GM12878 (cell line): ENCODE measurements around the gene PTPRU. TPM values are rescaled to one million over a fixed set of nuclear protein-coding genes. Genes with fewer than 3 reads are reported as not detected.

Experiments used
- CBFB ChIP-seq: IDR thresholded peaks from 2 replicates; pipeline ENCODE4 v1.6.1; 2016; ENCODE audit warnings: antibody characterized with exemption, low read depth
- CHD1 ChIP-seq: IDR thresholded peaks from 2 replicates; pipeline ENCODE4 v1.6.1; 2012; ENCODE audit warnings: low read depth, low read length, improper control_type of control experiment
- EGR1 ChIP-seq, 2 experiments: IDR thresholded peaks; 1 replicate in 1 of 2; 2 replicates in 1 of 2; pipeline ENCODE4 v1.6.1; 2011 to 2012; ENCODE audit warnings: low read depth in 2 of 2, low read length in 2 of 2, borderline replicate concordance in 1 of 2, mild to moderate bottlenecking in 1 of 2, moderate library complexity in 1 of 2
- ETV6 ChIP-seq, 2 experiments: fragments of 450-650 bp in 1 of 2; IDR thresholded peaks in 1 of 2; conservative IDR thresholded peaks in 1 of 2; 2 replicates each; pipeline ENCODE4 v1.6.1; 2014; ENCODE audit warnings: antibody characterized with exemption in 1 of 2, borderline replicate concordance in 1 of 2, low read depth in 1 of 2, mild to moderate bottlenecking in 1 of 2, moderate library complexity in 1 of 2
- GABPA ChIP-seq: IDR thresholded peaks from 2 replicates; pipeline ENCODE4 v1.6.1; 2014; ENCODE audit warnings: antibody characterized with exemption, low read depth, mild to moderate bottlenecking, inconsistent platforms
- GATAD2B ChIP-seq: fragments of 450-650 bp; conservative IDR thresholded peaks from 2 replicates; pipeline ENCODE4 v1.6.1; 2017; ENCODE audit warnings: low read depth, mild to moderate bottlenecking, moderate library complexity
- HCFC1 ChIP-seq: fragments of 150-350 bp; IDR thresholded peaks from 2 replicates; pipeline ENCODE4 v1.6.1; 2014; ENCODE audit warnings: low read length
- HDAC6 ChIP-seq: fragments of 200-600 bp; sonication (generic); IDR thresholded peaks from one replicate; pipeline ENCODE4 v1.8.0; 2017; ENCODE audit warnings: antibody characterized with exemption; ENCODE audit not compliant: unreplicated experiment
- JUND ChIP-seq: IDR thresholded peaks from 2 replicates; pipeline ENCODE4 v1.6.1; 2012; ENCODE audit warnings: low read depth, mild to moderate bottlenecking, low read length, improper control_type of control experiment, moderate library complexity
- NR2F1 ChIP-seq: fragments of 450-650 bp; conservative IDR thresholded peaks from 2 replicates; pipeline ENCODE4 v1.6.1; 2017; ENCODE audit warnings: mild to moderate bottlenecking
- PAX8 ChIP-seq: fragments of 450-650 bp; IDR thresholded peaks from 2 replicates; pipeline ENCODE4 v1.6.1; 2017; ENCODE audit warnings: mild to moderate bottlenecking, moderate library complexity
- RCOR1 ChIP-seq: conservative IDR thresholded peaks from 2 replicates; pipeline ENCODE4 v1.6.1; 2012; ENCODE audit warnings: low read depth, low read length, improper control_type of control experiment
- RELA ChIP-seq: fragments of 450-650 bp; IDR thresholded peaks from 2 replicates; pipeline ENCODE4 v1.8.0; 2014; ENCODE audit warnings: borderline replicate concordance; ENCODE audit not compliant: partially characterized antibody
- RUNX3 ChIP-seq: IDR thresholded peaks from 2 replicates; pipeline ENCODE4 v1.6.1; 2012; ENCODE audit warnings: low read length, inconsistent platforms
- SIN3A ChIP-seq: IDR thresholded peaks from 2 replicates; pipeline ENCODE4 v1.6.1; 2012; ENCODE audit warnings: low read depth, low read length, improper control_type of control experiment
- SREBF2 ChIP-seq: IDR thresholded peaks from 2 replicates; pipeline ENCODE4 v1.6.1; 2012; ENCODE audit warnings: mild to moderate bottlenecking, low read length
- TARDBP ChIP-seq: IDR thresholded peaks from 2 replicates; pipeline ENCODE4 v1.6.1; 2016; ENCODE audit warnings: borderline replicate concordance
- TCF7 ChIP-seq: IDR thresholded peaks from 2 replicates; pipeline ENCODE4 v1.6.1; 2014; ENCODE audit warnings: antibody characterized with exemption, borderline replicate concordance
- ZBTB11 ChIP-seq: fragments of 450-650 bp; formaldehyde crosslinking; IDR thresholded peaks from 2 replicates; pipeline ENCODE4 v1.5.0; 2022; ENCODE audit warnings: mild to moderate bottlenecking, missing genetic modification characterization
- ZNF217 ChIP-seq: fragments of 450-650 bp; IDR thresholded peaks from 2 replicates; pipeline ENCODE4 v1.6.1; 2017; ENCODE audit warnings: antibody characterized with exemption, mild to moderate bottlenecking
- ZNF622 ChIP-seq: fragments of 450-650 bp; IDR thresholded peaks from 2 replicates; pipeline ENCODE4 v1.6.1; 2017; ENCODE audit warnings: mild to moderate bottlenecking, inconsistent platforms
- ZSCAN29 ChIP-seq: fragments of 450-650 bp; IDR thresholded peaks from 2 replicates; pipeline ENCODE4 v1.6.1; 2017; ENCODE audit warnings: mild to moderate bottlenecking, moderate library complexity
- polyA plus RNA-seq, 11 experiments: library from polyadenylated mRNA; depleted of rRNA in 4 of 11; unstranded in 6 of 11; stranded (reverse) in 5 of 11; fragments of >200 nt; fragmentation: Nextera tagmentation in 4 of 11; fragmentation: Illumina TruSeq in 1 of 11; extraction: Ambion mirVana in 4 of 11; extraction: Trizol in 1 of 11; gene quantifications; 1 replicate in 1 of 11; 2 replicates in 10 of 11; pipeline versions ENCODE4 v1.2.1 to v1.2.3, GENCODE V29; 2011 to 2016; ENCODE audit warnings: inconsistent platforms in 2 of 11, missing spikeins in 2 of 11, low read depth in 1 of 11
- total RNA-seq, 4 experiments: library from RNA; depleted of rRNA in 3 of 4; stranded (reverse); fragments of >200 nt in 3 of 4; fragmentation: Illumina TruSeq in 1 of 4; extraction: Trizol in 1 of 4; gene quantifications; 2 replicates each; pipeline versions ENCODE4 v1.2.1 to v1.2.3, GENCODE V29; 2013 to 2021
- TF ChIP-seq, protein P1 (sequence below): IDR thresholded peaks from 2 replicates; pipeline ENCODE4 v1.6.1; 2012; ENCODE audit warnings: low read depth, low read length, improper control_type of control experiment
- TF ChIP-seq, protein P2 (sequence below): fragments of 450-650 bp; IDR thresholded peaks from 2 replicates; pipeline ENCODE4 v1.6.1; 2018; ENCODE audit warnings: borderline replicate concordance, mild to moderate bottlenecking; ENCODE audit not compliant: partially characterized antibody
- TF ChIP-seq, protein P3 (sequence below): fragments of 450-650 bp; IDR thresholded peaks from 2 replicates; pipeline ENCODE4 v1.6.1; 2017; ENCODE audit warnings: low read depth, mild to moderate bottlenecking, moderate library complexity

PTPRU gene
- total and polyA plus RNA-seq, 10 of the 15 experiments (the other 5 are each of a cell fraction or from before 2014, with no cell fraction given) = 0.04 to 2.5 (median 0.73) TPM

DNA sequence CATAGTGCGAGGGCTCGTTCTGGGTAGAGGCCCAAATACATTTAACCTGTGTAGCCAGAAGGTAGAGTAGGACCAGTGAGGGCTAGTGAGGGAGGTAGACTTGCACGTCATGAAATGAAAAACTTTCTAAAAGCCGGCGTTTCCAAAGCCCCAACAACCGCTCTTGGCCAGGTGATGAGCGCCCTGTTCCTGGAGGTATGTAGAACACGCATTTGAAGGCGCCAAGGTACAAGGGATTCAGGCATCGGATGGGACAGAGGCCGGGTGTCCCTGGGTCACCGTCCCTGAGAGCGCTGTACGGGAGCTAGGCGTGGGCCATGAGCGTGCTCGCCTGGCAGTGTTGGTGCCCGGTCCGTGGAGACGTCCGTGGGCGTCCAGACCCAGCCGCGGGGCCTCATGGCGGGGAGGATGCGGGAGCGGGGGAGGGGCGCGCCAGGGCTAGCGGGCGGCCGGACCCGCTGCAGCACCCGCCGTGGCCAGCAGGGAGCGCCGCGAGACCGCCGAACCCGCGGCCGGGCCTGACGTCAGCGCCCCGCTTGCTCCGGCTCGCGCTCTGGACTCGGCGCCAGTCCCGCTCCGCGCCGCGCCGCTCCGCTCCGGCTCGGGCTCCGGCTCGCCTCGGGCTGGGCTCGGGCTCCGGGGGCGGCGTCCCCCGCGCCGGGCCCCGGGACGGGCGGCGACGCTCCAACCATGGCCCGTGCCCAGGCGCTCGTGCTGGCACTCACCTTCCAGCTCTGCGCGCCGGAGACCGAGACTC is at the start of gene PTPRU (continued):
- TF ChIP-seq GABPA = no peak
- TF ChIP-seq, protein P1, sequence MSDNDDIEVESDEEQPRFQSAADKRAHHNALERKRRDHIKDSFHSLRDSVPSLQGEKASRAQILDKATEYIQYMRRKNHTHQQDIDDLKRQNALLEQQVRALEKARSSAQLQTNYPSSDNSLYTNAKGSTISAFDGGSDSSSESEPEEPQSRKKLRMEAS = no peak
- TF ChIP-seq NR2F1 = peak; percentile 39
- TF ChIP-seq PAX8 = no peak
- TF ChIP-seq ZNF217 = no peak
- TF ChIP-seq HDAC6 = peak; percentile 35
- no peak for TF ChIP-seq HCFC1
- TF ChIP-seq, protein P2, sequence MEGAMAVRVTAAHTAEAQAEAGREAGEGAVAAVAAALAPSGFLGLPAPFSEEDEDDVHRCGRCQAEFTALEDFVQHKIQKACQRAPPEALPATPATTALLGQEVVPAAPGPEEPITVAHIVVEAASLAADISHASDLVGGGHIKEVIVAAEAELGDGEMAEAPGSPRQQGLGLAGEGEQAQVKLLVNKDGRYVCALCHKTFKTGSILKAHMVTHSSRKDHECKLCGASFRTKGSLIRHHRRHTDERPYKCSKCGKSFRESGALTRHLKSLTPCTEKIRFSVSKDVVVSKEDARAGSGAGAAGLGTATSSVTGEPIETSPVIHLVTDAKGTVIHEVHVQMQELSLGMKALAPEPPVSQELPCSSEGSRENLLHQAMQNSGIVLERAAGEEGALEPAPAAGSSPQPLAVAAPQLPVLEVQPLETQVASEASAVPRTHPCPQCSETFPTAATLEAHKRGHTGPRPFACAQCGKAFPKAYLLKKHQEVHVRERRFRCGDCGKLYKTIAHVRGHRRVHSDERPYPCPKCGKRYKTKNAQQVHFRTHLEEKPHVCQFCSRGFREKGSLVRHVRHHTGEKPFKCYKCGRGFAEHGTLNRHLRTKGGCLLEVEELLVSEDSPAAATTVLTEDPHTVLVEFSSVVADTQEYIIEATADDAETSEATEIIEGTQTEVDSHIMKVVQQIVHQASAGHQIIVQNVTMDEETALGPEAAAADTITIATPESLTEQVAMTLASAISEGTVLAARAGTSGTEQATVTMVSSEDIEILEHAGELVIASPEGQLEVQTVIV = no peak
- TF ChIP-seq JUND = peak; percentile 40; the same call in 1 of the 2 replicates
- no peak for TF ChIP-seq EGR1 (IDR thresholded peaks at IDR 0.05; ENCODE audit: borderline replicate concordance in 1 of 2, low read depth in 2 of 2, low read length in 2 of 2)
- TF ChIP-seq, protein P3, sequence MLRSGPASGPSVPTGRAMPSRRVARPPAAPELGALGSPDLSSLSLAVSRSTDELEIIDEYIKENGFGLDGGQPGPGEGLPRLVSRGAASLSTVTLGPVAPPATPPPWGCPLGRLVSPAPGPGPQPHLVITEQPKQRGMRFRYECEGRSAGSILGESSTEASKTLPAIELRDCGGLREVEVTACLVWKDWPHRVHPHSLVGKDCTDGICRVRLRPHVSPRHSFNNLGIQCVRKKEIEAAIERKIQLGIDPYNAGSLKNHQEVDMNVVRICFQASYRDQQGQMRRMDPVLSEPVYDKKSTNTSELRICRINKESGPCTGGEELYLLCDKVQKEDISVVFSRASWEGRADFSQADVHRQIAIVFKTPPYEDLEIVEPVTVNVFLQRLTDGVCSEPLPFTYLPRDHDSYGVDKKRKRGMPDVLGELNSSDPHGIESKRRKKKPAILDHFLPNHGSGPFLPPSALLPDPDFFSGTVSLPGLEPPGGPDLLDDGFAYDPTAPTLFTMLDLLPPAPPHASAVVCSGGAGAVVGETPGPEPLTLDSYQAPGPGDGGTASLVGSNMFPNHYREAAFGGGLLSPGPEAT = no peak
- no peak for TF ChIP-seq TARDBP
- TF ChIP-seq RUNX3 = no peak
- TF ChIP-seq RELA = peak; percentile 32
- no peak for TF ChIP-seq ETV6 (conservative IDR thresholded peaks at IDR 0.05 in 1 of 2, IDR thresholded peaks at IDR 0.05 in 1 of 2; ENCODE audit: borderline replicate concordance in 1 of 2, low read depth in 1 of 2)
- no peak for TF ChIP-seq TCF7
- no peak for TF ChIP-seq CBFB
- TF ChIP-seq ZSCAN29 = no peak
- peak; percentile 80 for TF ChIP-seq GATAD2B
- TF ChIP-seq RCOR1 = no peak
- TF ChIP-seq CHD1 = no peak
- TF ChIP-seq ZBTB11 (CRISPR knock-in tag) = no peak
- no peak for TF ChIP-seq SREBF2
- no peak for TF ChIP-seq SIN3A
- no peak for TF ChIP-seq ZNF622
